ENCODE data around the gene RYR2.

GRCh38 chr1:237152506-237153335 is 110.7 kb downstream of the RYR2 start:
- TF ChIP-seq EZH2phosphoT487 (IDR thresholded peaks at IDR 0.05; ENCODE audit: insufficient read depth, low read depth) (no peak), EZH2 (IDR thresholded peaks at IDR 0.05; ENCODE audit: insufficient read depth, poor library complexity, severe bottlenecking) (no peak)
